Astrocyte (in vitro differentiated cells and primary cell): ENCODE data around the gene ERG.

Experiments used
- EZH2 ChIP-seq: IDR thresholded peaks from 2 replicates; pipeline ENCODE4 v1.6.1; 2012; ENCODE audit warnings: mild to moderate bottlenecking, low read length, inconsistent platforms; ENCODE audit not compliant: insufficient read depth
- TF ChIP-seq, protein P1 (sequence below): IDR thresholded peaks from 2 replicates; pipeline ENCODE4 v1.5.1; 2011; ENCODE audit warnings: low read depth, mild to moderate bottlenecking, inconsistent platforms, low read length, moderate library complexity; ENCODE audit not compliant: insufficient read depth

DNA sequence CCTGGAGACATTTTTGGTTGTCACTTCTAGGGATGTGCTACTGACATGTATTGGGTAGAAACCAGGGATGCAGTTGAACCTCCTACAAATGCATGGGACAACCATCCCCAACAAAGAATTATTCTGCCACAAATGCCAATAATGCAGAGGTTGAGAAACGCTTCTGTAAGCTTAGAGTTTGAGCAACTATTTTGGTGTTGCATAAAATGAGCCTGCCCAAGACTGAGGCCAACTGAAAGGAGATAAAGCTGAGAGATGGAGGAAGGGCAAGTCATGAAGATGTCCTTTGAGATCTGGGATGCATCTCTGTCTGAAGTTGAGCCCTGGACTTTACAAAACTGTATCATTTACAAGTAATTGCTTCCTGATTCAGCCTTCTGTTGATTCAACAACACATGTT is 134.6 kb downstream of the ERG start:
- TF ChIP-seq, protein P1, sequence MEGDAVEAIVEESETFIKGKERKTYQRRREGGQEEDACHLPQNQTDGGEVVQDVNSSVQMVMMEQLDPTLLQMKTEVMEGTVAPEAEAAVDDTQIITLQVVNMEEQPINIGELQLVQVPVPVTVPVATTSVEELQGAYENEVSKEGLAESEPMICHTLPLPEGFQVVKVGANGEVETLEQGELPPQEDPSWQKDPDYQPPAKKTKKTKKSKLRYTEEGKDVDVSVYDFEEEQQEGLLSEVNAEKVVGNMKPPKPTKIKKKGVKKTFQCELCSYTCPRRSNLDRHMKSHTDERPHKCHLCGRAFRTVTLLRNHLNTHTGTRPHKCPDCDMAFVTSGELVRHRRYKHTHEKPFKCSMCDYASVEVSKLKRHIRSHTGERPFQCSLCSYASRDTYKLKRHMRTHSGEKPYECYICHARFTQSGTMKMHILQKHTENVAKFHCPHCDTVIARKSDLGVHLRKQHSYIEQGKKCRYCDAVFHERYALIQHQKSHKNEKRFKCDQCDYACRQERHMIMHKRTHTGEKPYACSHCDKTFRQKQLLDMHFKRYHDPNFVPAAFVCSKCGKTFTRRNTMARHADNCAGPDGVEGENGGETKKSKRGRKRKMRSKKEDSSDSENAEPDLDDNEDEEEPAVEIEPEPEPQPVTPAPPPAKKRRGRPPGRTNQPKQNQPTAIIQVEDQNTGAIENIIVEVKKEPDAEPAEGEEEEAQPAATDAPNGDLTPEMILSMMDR, result no peak
- no peak for TF ChIP-seq EZH2
